K562 treated with DMSO at 1 percent for 4 hours (cell line): ENCODE results near the gene TUB. TPM values are rescaled to one million over a fixed set of nuclear protein-coding genes. Genes with fewer than 3 reads are reported as not detected.

Source experiments
- total RNA-seq: library from RNA; unstranded; fragments of 300-600 nt; gene quantifications from 2 replicates; pipeline ENCODE4 v1.2.3, GENCODE V29; 2022; ENCODE audit not compliant: insufficient read depth

Gene TUB, protein sequence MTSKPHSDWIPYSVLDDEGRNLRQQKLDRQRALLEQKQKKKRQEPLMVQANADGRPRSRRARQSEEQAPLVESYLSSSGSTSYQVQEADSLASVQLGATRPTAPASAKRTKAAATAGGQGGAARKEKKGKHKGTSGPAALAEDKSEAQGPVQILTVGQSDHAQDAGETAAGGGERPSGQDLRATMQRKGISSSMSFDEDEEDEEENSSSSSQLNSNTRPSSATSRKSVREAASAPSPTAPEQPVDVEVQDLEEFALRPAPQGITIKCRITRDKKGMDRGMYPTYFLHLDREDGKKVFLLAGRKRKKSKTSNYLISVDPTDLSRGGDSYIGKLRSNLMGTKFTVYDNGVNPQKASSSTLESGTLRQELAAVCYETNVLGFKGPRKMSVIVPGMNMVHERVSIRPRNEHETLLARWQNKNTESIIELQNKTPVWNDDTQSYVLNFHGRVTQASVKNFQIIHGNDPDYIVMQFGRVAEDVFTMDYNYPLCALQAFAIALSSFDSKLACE
- total RNA-seq: not detected in 2 replicates

GRCh38 chr11:8080674-8081590, at the start of gene TUB:
TSS of gene TUB (plus strand) at chr11:8081211. CDS start at chr11:8081511, 300 bp downstream.

Other genes with a start within 250 kb of the TUB start
- not detected in 2 replicates for gene OR10A6, start 149.9 kb upstream of the TUB start, total RNA-seq
- gene OR10A3, start 139.5 kb upstream of the TUB start, total RNA-seq: not detected in 2 replicates
- not detected in 2 replicates for gene NLRP10, start 115.8 kb upstream of the TUB start, total RNA-seq
- gene EIF3F, start 93.9 kb upstream of the TUB start, total RNA-seq: 717 and 791 TPM in 2 replicates
- gene RIC3, start 87.8 kb downstream of the TUB start, total RNA-seq: not detected in 2 replicates
- not detected in 2 replicates for gene LMO1, start 182.7 kb downstream of the TUB start, total RNA-seq